Spleen (tissue), 7 donors: ENCODE data around the gene CDK14.

Experiments
- CTCF ChIP-seq, 11 experiments: fragments of 200-600 bp in 7 of 11; fragments of 450-650 bp in 4 of 11; sonication (generic) in 4 of 11; IDR thresholded peaks in 8 of 11; conservative IDR thresholded peaks in 3 of 11; 1 replicate in 7 of 11; 2 replicates in 4 of 11; pipeline versions ENCODE4 v1.4.0 to v1.8.0; 2016 to 2021; ENCODE audit warnings: antibody characterized with exemption in 11 of 11, inconsistent platforms in 4 of 11, mild to moderate bottlenecking in 1 of 11
- POLR2AphosphoS5 ChIP-seq, 3 donors: sonication (generic); formaldehyde crosslinking; IDR thresholded peaks; one replicate each; pipeline ENCODE4 v1.5.1; 2017; ENCODE audit warnings: antibody characterized with exemption in 3 of 3
- donor health status: DM: no; HTN: no; CAD: no; lungs with moderate emphysema.
- donor health status: DM: no; HTN: no; CAD: no.
- donor health status: DM: no; HTN: no; CAD: no.

GRCh38 chr7:90804370-90804769 lies 208.2 kb downstream of the CDK14 start:
- TF ChIP-seq CTCF (IDR thresholded peaks at IDR 0.05 in 8 of 11, conservative IDR thresholded peaks at IDR 0.05 in 3 of 11) (no peak), POLR2AphosphoS5 (IDR thresholded peaks at IDR 0.05) (no peak)
